ENCODE data around the gene CPNE1.

Gene CPNE1

GRCh38 chr20:35618263-35619131 lies 46.2 kb downstream of the CPNE1 start:
- peak; percentile 18 for DNase-seq

GRCh38 chr20:35617397-35618262 lies 47.1 kb downstream of the CPNE1 start:
- peak; percentile 82 for DNase-seq

- peak; percentile 99 for DNase-seq
Measured at GRCh38 chr20:35616465-35617396, 48.0 kb downstream of the CPNE1 start.

DNA sequence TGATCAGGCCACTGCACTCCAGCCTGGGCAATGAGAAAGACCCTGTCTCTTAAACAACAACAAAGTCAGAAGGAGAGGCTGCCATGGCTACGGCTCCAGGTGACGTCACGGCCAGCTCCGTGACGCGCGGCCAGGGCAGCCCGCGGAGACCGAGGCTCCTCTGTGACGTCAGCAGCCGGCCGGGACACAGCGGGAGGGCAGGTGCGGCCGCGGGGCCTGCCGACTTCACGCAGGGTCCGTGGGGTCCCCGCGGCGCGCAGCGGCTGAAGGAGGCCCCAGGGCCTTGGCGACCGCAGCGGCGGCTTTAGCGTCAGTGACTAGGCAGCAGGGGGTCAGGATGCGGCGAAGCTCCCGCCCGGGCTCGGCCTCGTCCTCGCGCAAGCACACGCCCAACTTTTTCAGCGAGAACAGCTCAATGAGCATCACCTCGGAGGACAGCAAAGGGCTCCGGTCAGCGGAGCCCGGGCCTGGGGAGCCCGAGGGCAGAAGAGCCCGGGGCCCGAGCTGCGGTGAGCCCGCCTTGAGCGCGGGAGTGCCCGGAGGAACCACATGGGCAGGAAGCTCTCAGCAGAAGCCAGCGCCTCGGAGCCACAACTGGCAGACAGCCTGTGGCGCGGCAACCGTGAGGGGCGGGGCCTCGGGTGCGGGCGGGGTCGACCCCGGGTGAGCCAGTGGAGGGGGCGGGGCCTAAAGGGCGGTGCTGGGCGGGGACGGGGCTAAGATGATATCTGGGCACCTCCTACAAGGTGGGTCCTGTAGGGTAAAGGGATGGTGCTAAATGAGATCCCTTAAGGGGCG lies 48.8 kb downstream of the CPNE1 start, which contains the start of gene SPAG4:
Gene SPAG4, plus strand, starts transcription at position 163 of the 798 bp plus-strand sequence. Its CDS starts 175 bp downstream, at position 338.
- peak; percentile 27 for DNase-seq

DNA sequence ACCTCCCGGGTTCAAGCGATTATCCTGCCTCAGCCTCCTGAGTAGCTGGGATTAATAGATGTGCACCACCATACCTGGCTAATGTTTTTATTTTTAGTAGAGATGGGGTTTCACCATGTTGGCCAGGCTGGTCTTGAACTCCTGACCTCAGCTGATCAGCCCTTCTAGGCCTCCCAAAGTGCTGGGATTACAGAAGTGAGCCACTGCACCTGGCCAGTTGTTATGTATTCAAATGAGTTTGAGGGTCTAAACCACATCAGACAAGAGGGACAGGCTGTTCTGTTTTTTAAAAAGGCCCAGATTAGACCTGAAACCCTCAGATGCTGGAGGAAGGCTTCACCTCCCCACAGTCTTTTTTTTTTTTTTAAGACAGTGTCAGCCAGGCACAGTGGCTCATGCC lies 53.2 kb downstream of the CPNE1 start:
- DNase-seq, result no peak

GRCh38 chr20:35610833-35611427 lies 53.8 kb downstream of the CPNE1 start:
- DNase-seq, result no peak

DNA sequence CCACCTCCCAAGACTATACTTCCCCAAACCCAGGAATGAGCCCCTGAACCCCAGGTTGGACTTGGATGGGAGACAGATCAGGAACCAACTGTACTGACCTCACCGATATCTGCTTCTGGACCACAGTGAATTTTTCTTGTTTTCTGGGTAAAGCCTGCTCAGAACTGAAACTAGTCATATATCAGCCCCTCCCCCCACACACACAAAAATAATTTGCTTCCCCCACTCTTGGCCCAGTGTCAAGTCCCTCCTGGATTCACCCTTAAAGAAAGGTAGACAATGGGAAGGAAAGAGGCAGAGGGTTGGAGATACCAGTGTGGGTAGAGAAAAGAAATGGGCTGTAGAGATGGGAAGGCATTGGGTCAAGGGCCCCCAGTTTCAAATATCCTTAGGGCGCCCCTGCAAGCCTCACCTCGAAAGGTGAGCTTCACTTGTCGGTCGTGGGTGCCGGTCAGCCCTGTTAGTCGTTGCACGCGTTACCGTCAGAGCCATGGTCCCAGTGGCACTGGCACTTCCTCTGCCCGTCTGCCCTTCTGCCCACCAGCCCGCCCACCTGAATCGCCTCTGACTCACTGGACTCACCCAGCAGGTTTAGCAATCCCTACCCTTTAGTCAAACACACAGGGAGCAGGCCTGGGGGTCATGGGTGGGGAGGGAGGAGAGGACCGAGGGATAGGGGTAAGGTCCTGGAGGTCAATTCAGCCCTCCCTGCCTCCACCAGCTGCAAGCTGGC lies 57.5 kb downstream of the CPNE1 start:
- no peak for DNase-seq

DNA sequence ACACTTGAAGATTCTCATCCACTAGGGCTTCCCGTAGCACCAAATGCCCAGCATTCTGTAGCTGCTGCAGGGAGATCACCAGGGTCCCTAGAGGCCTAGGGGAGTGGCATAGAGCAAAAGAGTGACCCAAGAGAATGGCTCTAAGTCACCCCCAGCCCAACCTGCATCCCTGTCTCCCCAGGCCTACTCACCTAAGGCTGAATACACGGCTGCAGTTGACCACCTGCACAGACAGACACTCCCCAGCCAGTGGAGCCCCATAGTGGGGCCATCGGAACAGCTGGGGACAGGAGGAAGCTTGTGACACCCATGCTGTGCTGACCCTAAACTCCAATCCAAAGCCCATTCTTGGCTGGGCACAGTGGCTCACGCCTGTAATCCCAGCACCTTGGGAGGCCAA lies 58.6 kb downstream of the CPNE1 start:
- no peak for DNase-seq

DNA sequence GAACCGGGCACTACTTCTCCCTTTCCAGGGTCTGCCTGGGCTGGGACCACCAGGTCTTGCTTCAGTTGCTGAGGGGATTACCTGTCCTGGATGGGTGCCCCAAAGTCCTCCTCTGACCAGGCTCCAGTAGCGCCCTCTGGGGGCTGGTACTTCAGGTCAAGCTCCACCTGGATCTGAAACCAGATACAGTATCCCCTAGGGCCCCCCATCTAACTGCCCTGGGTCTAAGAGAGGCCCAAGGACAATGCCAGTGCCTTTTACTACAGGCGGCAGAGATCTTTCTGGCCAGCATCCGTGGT lies 60.3 kb downstream of the CPNE1 start:
- no peak for DNase-seq

DNA sequence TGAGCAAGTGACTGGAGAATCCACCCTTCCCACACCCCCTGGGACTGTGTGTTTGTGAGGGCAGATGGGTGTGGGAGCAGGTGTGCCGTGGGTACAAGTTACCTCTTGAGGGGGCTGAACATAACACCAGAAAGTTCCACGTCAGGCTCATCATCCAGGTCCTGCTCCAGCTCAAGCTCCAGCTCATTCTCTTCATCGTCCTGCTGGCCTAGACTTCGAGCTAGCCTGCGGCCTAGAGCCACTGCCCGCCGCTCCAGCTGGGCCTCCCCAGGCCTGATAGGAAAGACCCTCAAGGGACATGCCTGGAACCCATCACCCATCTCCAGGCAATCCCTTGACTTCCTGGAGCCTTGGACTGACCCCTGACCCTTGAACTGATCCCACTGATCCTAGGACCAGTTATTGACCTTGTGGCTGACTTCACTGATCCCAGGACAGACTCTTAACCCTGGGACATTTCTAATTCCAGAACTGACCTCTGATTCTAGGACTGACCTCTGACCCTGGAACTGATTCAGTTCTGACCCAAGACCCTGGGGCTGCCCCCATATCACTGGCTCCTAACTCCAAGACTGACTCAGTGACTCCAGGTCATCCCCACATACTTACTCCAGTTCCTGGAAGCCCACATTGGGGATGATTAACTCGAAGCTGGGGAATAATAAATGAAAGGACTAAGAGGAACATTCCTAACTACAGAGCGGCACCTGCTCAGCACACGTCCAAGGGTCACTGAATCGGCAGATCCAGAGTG lies 60.8 kb downstream of the CPNE1 start:
- DNase-seq, result no peak

- no peak for DNase-seq
Measured at GRCh38 chr20:35602851-35603495, 61.7 kb downstream of the CPNE1 start.

- no peak for DNase-seq
Measured at GRCh38 chr20:35601990-35602389, 62.7 kb downstream of the CPNE1 start.

DNA sequence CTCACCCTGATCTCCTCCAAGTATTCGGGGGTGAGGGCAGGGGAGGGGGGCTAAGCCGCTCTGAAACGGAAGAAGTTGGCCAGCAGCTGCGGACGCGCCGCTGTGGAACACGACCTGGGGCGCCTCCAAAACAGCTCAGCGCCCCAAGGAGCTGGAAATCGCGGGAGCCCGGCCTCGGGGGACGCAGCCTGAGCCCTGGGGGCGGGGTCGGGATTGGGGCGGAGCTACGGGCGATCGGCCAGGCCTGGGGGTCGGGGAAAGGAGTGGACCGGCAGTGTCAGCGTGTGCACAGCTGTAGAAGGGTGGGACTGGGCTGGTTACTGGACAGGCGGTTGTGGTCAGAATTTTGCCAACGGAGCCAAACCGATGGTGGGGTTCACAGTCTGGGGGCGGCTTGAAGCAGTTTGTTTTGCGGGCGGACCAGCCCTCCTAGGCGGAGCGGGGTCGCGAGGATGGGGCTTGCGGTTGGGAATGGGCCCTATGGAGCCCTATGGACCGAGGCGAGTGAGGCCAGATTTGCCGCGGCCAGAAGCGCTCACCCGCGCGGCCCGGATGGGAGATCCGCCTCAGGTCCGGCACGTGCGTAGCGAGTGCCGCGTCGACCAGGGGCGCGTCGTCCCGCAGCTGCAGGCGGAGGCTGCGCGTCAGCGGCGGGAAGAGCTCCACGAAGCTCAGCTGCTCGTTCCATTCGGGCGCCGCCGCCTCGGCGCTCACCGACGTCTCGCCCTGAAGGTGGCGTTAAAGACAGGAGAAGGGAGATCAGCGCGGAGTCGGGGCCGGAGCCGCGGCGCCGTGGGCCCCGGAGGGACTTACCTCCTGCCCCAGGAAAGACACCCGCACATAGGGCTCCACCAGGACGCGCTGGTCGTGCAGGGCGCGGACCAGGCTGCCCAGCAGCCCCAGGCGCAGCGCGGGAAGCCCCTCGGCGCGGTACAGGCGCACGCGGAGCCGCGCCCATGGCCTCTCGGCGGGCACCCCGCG lies 63.4 kb downstream of the CPNE1 start:
- peak; percentile 33 for DNase-seq

DNA sequence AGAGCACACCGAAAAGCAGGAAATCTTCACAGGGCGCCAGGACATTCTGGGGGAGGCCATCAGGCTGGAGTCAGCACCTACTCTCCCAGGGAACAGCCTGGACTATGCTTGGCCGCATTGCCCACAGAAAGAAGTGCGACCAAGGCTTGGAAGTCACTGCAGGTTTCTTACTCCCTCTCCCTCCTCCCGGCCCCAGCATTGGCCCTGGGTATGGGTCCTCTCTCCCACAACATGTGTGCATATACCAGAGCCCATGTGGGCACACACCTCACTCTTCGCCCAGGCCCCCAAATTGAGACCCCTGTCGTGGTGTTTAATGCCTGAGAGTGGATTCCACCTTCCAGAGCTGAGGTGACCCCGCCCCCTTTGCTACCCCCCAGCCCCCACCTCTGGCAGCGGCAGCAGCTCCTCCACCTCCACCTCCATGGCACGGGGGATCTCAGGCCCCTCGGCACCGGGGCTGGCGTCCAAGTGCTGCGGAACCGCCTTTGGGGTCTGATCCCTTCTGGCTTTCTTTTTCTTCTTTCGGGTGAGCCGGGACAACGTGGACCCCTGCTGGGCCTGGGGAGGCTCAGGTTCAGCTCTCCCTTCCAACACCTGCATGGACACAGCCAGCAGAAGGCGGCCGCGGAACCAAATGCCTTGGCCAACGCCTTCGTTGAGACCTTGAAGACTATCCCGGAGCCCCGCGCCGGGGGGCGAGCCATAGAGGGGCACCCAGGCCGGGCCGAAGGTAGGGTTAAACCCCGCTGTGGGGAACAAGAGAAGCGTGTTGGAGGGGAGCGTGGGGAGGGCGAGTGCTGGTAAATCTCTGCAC lies 64.3 kb downstream of the CPNE1 start:
- no peak for DNase-seq

DNA sequence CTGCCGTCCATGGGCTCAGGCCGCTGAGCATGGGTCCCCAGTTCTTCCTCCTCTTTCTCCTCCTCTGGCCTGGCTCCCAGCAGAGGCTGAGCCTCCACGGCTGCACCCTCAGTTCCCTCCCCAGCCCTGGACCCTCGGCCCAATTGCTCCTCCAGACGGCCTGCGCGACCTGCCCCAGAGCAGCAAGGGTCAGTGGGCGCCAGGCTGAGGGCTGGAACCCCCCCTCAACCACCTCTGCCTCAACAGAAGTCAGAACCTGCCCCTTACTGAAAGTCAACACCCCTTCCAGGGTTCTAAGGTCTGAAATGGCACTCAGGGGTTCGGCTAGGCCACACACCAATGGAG lies 65.0 kb downstream of the CPNE1 start:
- no peak for DNase-seq

- no peak for DNase-seq
Measured at GRCh38 chr20:35598899-35599775, 65.6 kb downstream of the CPNE1 start.
